Smooth muscle cell (in vitro differentiated cells): ENCODE results near the gene FCRLB. TPM values are rescaled to one million over a fixed set of nuclear protein-coding genes. Genes with fewer than 3 reads are reported as not detected.
"Not testable (repeated sequence)": the region's sequence is repeated elsewhere in the genome, so short reads cannot be mapped to it uniquely, and the experiment has no call there.

Experiments used
- DNase-seq: peaks from one replicate; lab custom pipeline; 2025; ENCODE audit not compliant: unreplicated experiment; lab: John Stamatoyannopoulos, UW
- H2AFZ ChIP-seq: fragments of 200-600 bp; sonication (generic); 2 replicates; pipeline ENCODE4 v1.6.0; 2016; ENCODE audit warnings: antibody characterized with exemption, low read depth, mild to moderate bottlenecking
- H3F3A ChIP-seq: fragments of 200-600 bp; sonication (generic); 2 replicates; pipeline ENCODE4 v1.6.0; 2017; ENCODE audit warnings: antibody characterized with exemption, low read depth
- H3K27ac ChIP-seq: fragments of 200-600 bp; sonication (generic); 2 replicates; pipeline ENCODE4 v1.5.1; 2016; ENCODE audit warnings: low read depth, mild to moderate bottlenecking
- H3K27me3 ChIP-seq: fragments of 200-600 bp; sonication (generic); 2 replicates; pipeline ENCODE4 v1.6.1; 2016; ENCODE audit warnings: low read depth, mild to moderate bottlenecking
- H3K36me3 ChIP-seq: fragments of 200-600 bp; sonication (generic); 2 replicates; pipeline ENCODE4 v1.5.1; 2016; ENCODE audit warnings: low read depth
- H3K4me1 ChIP-seq: fragments of 200-600 bp; sonication (generic); 2 replicates; pipeline ENCODE4 v1.5.1; 2016; ENCODE audit warnings: low read depth
- H3K4me2 ChIP-seq: fragments of 200-600 bp; sonication (generic); 2 replicates; pipeline ENCODE4 v1.6.0; 2016; ENCODE audit warnings: mild to moderate bottlenecking
- H3K4me3 ChIP-seq: fragments of 200-600 bp; sonication (generic); 2 replicates; pipeline ENCODE4 v1.5.1; 2016; ENCODE audit warnings: mild to moderate bottlenecking
- H3K79me2 ChIP-seq: fragments of 200-600 bp; sonication (generic); 2 replicates; pipeline ENCODE4 v1.6.0; 2016; ENCODE audit warnings: low read depth, mild to moderate bottlenecking
- H3K9ac ChIP-seq: fragments of 200-600 bp; sonication (generic); 2 replicates; pipeline ENCODE4 v1.6.0; 2016; ENCODE audit warnings: low read depth
- H3K9me3 ChIP-seq: fragments of 200-600 bp; sonication (generic); replicated peaks from 2 replicates; pipeline ENCODE4 v1.5.1; 2016; ENCODE audit warnings: low read depth
- H4K20me1 ChIP-seq: fragments of 200-600 bp; sonication (generic); 2 replicates; pipeline ENCODE4 v1.6.0; 2016; ENCODE audit warnings: low read depth
- WGBS: methylation state at CpG from one replicate; pipeline ENCODE4 v1.1.7; 2016; ENCODE audit warnings: low lambda C conversion rate; 5-methylcytosine and 5-hydroxymethylcytosine counted together
- polyA plus RNA-seq: library from polyadenylated mRNA; unstranded; fragments of >200 nt; fragmentation: Nextera tagmentation; extraction: Ambion mirVana; gene quantifications from 2 replicates; pipeline ENCODE4 v1.2.1, GENCODE V29; 2016
- total RNA-seq: library from RNA; depleted of rRNA; stranded (reverse); fragments of >200 nt; gene quantifications from 2 replicates; pipeline ENCODE4 v1.2.3, GENCODE V29; 2014
- TF ChIP-seq, protein P1 (sequence below): fragments of 200-600 bp; sonication (generic); IDR thresholded peaks from 2 replicates; pipeline ENCODE4 v1.5.1; 2017; ENCODE audit warnings: borderline replicate concordance, mild to moderate bottlenecking, antibody characterized with exemption; ENCODE audit not compliant: insufficient read depth, poor library complexity, severe bottlenecking

The FCRLB gene
- total and polyA plus RNA-seq, 2 experiments from 2014 or later, result 0.50 to 0.99 TPM

DNA sequence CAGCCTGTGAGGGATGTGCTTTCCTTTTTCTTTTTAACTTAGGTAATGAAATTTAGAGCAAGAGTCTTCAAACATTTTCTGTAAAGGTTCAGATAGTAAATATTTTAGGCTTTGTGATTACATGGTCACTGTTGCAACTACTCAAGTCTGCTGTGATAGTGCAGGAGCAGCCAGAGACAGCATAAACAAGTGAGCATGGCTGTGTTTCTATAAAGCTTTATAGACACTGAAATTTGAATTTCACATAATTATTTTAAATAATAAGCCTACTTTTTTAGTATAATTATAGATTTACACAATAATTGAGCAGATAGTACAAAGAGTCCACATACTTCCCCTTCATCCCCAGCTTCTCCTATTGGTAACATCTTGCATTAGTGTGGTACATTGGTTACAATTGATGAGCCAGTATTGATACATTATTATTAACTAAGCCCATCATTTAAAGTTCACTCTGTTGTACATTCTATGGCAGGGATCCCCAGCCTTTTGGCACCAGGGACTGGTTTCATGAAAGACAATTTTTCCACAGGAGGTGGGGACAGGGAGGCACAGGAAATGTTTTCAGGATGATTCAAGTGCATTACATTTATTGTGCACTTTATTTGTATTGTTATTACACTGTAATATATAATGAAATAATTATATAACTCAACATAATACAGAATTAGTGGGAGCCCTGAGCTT lies 47.8 kb downstream of the FCRLB start:
- Histone ChIP-seq H3F3A (no peaks in the 10 kb centered on the region), H4K20me1 (peaks cover 23% of the 10 kb centered on the region), H3K36me3 (no peaks in the 10 kb centered on the region), H2AFZ (no peak overlapping the region), H3K9ac (no peak overlapping the region), H3K4me1 (peaks cover 9% of the 10 kb centered on the region), H3K9me3 (no peaks in the 10 kb centered on the region), H3K79me2 (peaks cover 53% of the 10 kb centered on the region), H3K4me2 (no peak overlapping the region), H3K27me3 (no peaks in the 10 kb centered on the region), H3K4me3 (no peak overlapping the region), H3K27ac (no peak overlapping the region)
- no peak for DNase-seq
- TF ChIP-seq, protein P1, sequence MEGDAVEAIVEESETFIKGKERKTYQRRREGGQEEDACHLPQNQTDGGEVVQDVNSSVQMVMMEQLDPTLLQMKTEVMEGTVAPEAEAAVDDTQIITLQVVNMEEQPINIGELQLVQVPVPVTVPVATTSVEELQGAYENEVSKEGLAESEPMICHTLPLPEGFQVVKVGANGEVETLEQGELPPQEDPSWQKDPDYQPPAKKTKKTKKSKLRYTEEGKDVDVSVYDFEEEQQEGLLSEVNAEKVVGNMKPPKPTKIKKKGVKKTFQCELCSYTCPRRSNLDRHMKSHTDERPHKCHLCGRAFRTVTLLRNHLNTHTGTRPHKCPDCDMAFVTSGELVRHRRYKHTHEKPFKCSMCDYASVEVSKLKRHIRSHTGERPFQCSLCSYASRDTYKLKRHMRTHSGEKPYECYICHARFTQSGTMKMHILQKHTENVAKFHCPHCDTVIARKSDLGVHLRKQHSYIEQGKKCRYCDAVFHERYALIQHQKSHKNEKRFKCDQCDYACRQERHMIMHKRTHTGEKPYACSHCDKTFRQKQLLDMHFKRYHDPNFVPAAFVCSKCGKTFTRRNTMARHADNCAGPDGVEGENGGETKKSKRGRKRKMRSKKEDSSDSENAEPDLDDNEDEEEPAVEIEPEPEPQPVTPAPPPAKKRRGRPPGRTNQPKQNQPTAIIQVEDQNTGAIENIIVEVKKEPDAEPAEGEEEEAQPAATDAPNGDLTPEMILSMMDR, result no peak

DNA sequence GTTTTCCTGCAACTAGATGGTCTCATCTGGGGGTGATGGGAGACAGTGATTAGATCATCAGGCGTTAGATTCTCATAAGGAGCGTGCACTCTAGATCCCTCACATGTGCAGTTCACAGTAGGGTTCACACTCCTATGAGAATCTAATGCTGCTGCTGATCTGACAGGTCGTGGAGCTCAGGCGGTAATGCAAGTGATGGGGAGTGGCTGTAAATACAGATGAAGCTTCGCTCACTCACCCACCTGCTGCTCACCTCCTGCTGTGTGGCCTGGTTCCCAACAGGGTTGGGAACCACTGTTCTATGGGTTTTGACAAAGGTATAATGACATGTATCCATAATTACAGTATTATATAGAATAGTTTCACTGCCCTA lies 48.3 kb downstream of the FCRLB start:
- not testable (repeated sequence) for H3K4me3 ChIP-seq, DNase-seq, H3K27ac ChIP-seq, H3F3A ChIP-seq, H3K9ac ChIP-seq, H3K4me2 ChIP-seq, H3K27me3 ChIP-seq, H3K4me1 ChIP-seq, H2AFZ ChIP-seq, H3K9me3 ChIP-seq, H3K36me3 ChIP-seq
- peaks cover 57% of the 10 kb centered on the region for H3K79me2 ChIP-seq
- WGBS, result 96% methylated on average over 5 of the region's 5 CpGs
- H4K20me1 ChIP-seq, result peaks cover 26% of the 10 kb centered on the region

DNA sequence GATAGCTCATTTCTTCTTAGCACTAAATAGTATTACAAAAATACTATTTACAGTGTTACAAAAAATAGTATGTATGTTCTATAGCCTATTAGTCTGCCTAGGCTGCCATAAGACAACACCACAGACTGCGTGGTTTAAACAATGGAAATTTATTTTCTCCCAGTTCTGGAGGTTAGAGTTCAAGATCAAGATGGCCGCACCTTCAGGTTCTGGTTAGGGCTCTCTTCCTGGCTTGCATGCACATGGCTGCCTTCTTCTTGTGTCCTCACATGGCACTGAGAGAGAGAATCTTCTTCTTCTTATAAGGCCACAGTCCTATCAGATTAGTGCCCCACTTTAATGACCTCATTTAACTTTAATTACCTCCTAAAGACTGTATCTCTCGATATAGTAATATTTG lies 48.9 kb downstream of the FCRLB start:
- Histone ChIP-seq H3K9ac (no peak overlapping the region), H3K4me3 (no peak overlapping the region), H3K27ac (no peak overlapping the region), H3K36me3 (no peaks in the 10 kb centered on the region), H3K9me3 (no peaks in the 10 kb centered on the region), H2AFZ (no peak overlapping the region), H3K4me1 (peaks cover 9% of the 10 kb centered on the region), H3K27me3 (no peaks in the 10 kb centered on the region), H3K4me2 (no peak overlapping the region), H3F3A (no peaks in the 10 kb centered on the region), H3K79me2 (peaks cover 61% of the 10 kb centered on the region), H4K20me1 (peaks cover 32% of the 10 kb centered on the region)
- TF ChIP-seq, protein P1, result no peak
- no peak for DNase-seq
- WGBS, result 97% methylated on average over 3 of the region's 3 CpGs

DNA sequence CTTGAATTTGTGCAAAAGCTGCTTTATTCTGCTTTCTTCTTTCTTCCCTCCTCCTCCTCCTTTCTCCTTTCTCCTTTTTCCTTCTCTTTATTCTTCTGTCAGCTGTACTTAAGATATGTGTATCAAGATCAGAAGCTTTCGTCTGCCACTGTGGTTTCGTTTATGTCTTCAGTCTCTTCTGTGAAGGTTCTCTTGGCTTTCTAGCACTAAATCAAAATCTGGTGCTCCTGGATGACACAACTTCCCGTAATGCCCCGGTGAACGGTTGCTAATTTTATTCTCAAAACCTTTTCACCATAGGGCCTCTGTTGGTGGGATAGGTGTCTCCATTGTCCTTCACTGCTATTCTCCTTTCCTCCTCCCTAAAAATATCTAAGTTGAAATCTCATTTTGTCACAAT lies 49.8 kb downstream of the FCRLB start:
- peaks cover 40% of the 10 kb centered on the region for H4K20me1 ChIP-seq
- no peak overlapping the region for H3K27ac ChIP-seq
- H3K4me3 ChIP-seq, result no peak overlapping the region
- no peak overlapping the region for H3K9ac ChIP-seq
- H3K9me3 ChIP-seq, result no peaks in the 10 kb centered on the region
- no peak overlapping the region for H3K4me2 ChIP-seq
- no peaks in the 10 kb centered on the region for H3F3A ChIP-seq
- peaks cover 59% of the 10 kb centered on the region for H3K79me2 ChIP-seq
- peaks cover 9% of the 10 kb centered on the region for H3K4me1 ChIP-seq
- WGBS, result 98% methylated on average over 5 of the region's 5 CpGs
- no peaks in the 10 kb centered on the region for H3K36me3 ChIP-seq
- no peak for DNase-seq
- no peaks in the 10 kb centered on the region for H3K27me3 ChIP-seq
- H2AFZ ChIP-seq, result no peak overlapping the region
- TF ChIP-seq, protein P1, result no peak
